HPDE6-E6E7 (cell line): Measurements from ENCODE around the gene COBLL1.
"Not testable (repeated sequence)": the region's sequence is repeated elsewhere in the genome, so short reads cannot be mapped to it uniquely, and the experiment has no call there.

Experiments
- DNase-seq: peaks from one replicate; pipeline ENCODE4 v3.0.0; 2011; ENCODE audit warnings: missing footprints; ENCODE audit errors: extremely low spot score

The COBLL1 gene

GRCh38 chr2:164717000-164717803, 124.4 kb downstream of the COBLL1 start:
- DNase-seq: no peak

GRCh38 chr2:164714471-164714870, 127.2 kb downstream of the COBLL1 start:
- no peak for DNase-seq

- DNase-seq: no peak
Observed at GRCh38 chr2:164711766-164712138, 129.9 kb downstream of the COBLL1 start.

- no peak for DNase-seq
Observed at GRCh38 chr2:164710837-164711765, 130.5 kb downstream of the COBLL1 start.

GRCh38 chr2:164710252-164710836, 131.3 kb downstream of the COBLL1 start:
- not testable (repeated sequence) for DNase-seq

GRCh38 chr2:164706522-164706921, 135.1 kb downstream of the COBLL1 start:
- no peak for DNase-seq

- no peak for DNase-seq
Observed at GRCh38 chr2:164705412-164706167, 136.0 kb downstream of the COBLL1 start.

- no peak for DNase-seq
Observed at GRCh38 chr2:164703915-164704706, 137.5 kb downstream of the COBLL1 start.

GRCh38 chr2:164701565-164701964, 140.1 kb downstream of the COBLL1 start:
- DNase-seq: no peak

- no peak for DNase-seq
Observed at GRCh38 chr2:164700390-164700789, 141.2 kb downstream of the COBLL1 start.

- no peak for DNase-seq
Observed at GRCh38 chr2:164697688-164698461, 143.7 kb downstream of the COBLL1 start.

GRCh38 chr2:164696634-164697033, 145.0 kb downstream of the COBLL1 start:
- no peak for DNase-seq

- DNase-seq: no peak
Observed at GRCh38 chr2:164694275-164694695, 147.3 kb downstream of the COBLL1 start.

- no peak for DNase-seq
Observed at GRCh38 chr2:164693834-164694233, 147.8 kb downstream of the COBLL1 start.

- DNase-seq: no peak
Observed at GRCh38 chr2:164693390-164693789, 148.2 kb downstream of the COBLL1 start.

- DNase-seq: no peak
Observed at GRCh38 chr2:164692958-164693357, 148.7 kb downstream of the COBLL1 start.

GRCh38 chr2:164692114-164692513, 149.5 kb downstream of the COBLL1 start:
- DNase-seq: no peak

GRCh38 chr2:164691346-164691887, 150.2 kb downstream of the COBLL1 start:
- no peak for DNase-seq

GRCh38 chr2:164690361-164690760, 151.3 kb downstream of the COBLL1 start:
- DNase-seq: no peak
